K562 (cell line): ENCODE measurements around the gene CSMD2. TPM values are rescaled to one million over a fixed set of nuclear protein-coding genes. Genes with fewer than 3 reads are reported as not detected.

Experiments used
- CBX8 ChIP-seq: fragments of 200-600 bp; sonication (generic); IDR thresholded peaks from 2 replicates; pipeline ENCODE4 v1.6.1; 2012; ENCODE audit warnings: borderline replicate concordance, mixed run types, low read depth, mild to moderate bottlenecking, moderate library complexity, mixed read lengths, low read length, control low read depth, inconsistent platforms; ENCODE audit not compliant: poor library complexity, severe bottlenecking; ENCODE audit errors: extremely low read depth
- EGR1 ChIP-seq: fragments of 450-650 bp; conservative IDR thresholded peaks from 2 replicates; pipeline ENCODE4 v1.6.1; 2017; ENCODE audit warnings: mild to moderate bottlenecking
- FUS ChIP-seq: fragments of 200-400 bp; formaldehyde crosslinking; optimal IDR thresholded peaks from 2 replicates; pipeline ENCODE3; 2017; ENCODE audit warnings: low read depth, low read length
- GATAD2B ChIP-seq: fragments of 450-650 bp; IDR thresholded peaks from 2 replicates; pipeline ENCODE4 v1.6.1; 2017; ENCODE audit warnings: mild to moderate bottlenecking, borderline replicate concordance
- NRF1 ChIP-seq, 2 experiments: fragments of 450-650 bp; IDR thresholded peaks in 1 of 2; conservative IDR thresholded peaks in 1 of 2; 2 replicates each; pipeline ENCODE4 v1.6.1; 2014; ENCODE audit warnings: mild to moderate bottlenecking in 2 of 2
- PHF20 ChIP-seq: fragments of 450-650 bp; IDR thresholded peaks from 2 replicates; pipeline ENCODE4 v1.6.1; 2018; ENCODE audit not compliant: partially characterized antibody
- RB1 ChIP-seq: fragments of 450-650 bp; IDR thresholded peaks from 2 replicates; pipeline ENCODE4 v1.6.1; 2017; ENCODE audit warnings: low read depth, mild to moderate bottlenecking
- RCOR1 ChIP-seq, 2 experiments: IDR thresholded peaks; 2 replicates each; pipeline ENCODE4 v1.6.1; 2012; ENCODE audit warnings: low read depth in 2 of 2, low read length in 2 of 2, borderline replicate concordance in 1 of 2, improper control_type of control experiment in 1 of 2
- REST ChIP-seq, 2 experiments: fragments of 450-650 bp; formaldehyde crosslinking in 1 of 2; IDR thresholded peaks; 2 replicates each; pipeline versions ENCODE4 v1.4.0 to v1.6.1; 2014 to 2020; ENCODE audit warnings: mild to moderate bottlenecking in 2 of 2, borderline replicate concordance in 1 of 2, low read depth in 1 of 2
- SAP30 ChIP-seq: fragments of 200-600 bp; sonication (generic); IDR thresholded peaks from 2 replicates; pipeline ENCODE4 v1.6.1; 2012; ENCODE audit warnings: borderline replicate concordance, low read depth, mild to moderate bottlenecking, moderate library complexity, low read length, control low read depth, inconsistent platforms; ENCODE audit not compliant: insufficient read depth, poor library complexity, severe bottlenecking
- SMAD1 ChIP-seq: fragments of 150-350 bp; IDR thresholded peaks from 2 replicates; pipeline ENCODE4 v1.6.1; 2014; ENCODE audit warnings: low read length, low read depth; ENCODE audit not compliant: partially characterized antibody
- SPI1 ChIP-seq: IDR thresholded peaks from 2 replicates; pipeline ENCODE4 v1.6.1; 2011; ENCODE audit warnings: low read depth, low read length, control low read depth, borderline replicate concordance
- SREBF2 ChIP-seq: sonication (generic); formaldehyde crosslinking; IDR thresholded peaks from 2 replicates; pipeline ENCODE4 v1.4.0; 2020; ENCODE audit warnings: mild to moderate bottlenecking, missing genetic modification reagents
- TAF9B ChIP-seq: fragments of 450-650 bp; IDR thresholded peaks from 2 replicates; pipeline ENCODE4 v1.6.1; 2018; ENCODE audit warnings: mild to moderate bottlenecking; ENCODE audit not compliant: partially characterized antibody
- TFAP4 ChIP-seq: sonication (generic); formaldehyde crosslinking; IDR thresholded peaks from 2 replicates; pipeline ENCODE4 v1.8.0; 2022; ENCODE audit warnings: missing genetic modification reagents, mild to moderate bottlenecking, moderate library complexity, borderline replicate concordance
- THRA ChIP-seq: fragments of 450-650 bp; IDR thresholded peaks from 2 replicates; pipeline ENCODE4 v1.6.1; 2017; ENCODE audit warnings: mild to moderate bottlenecking, moderate library complexity
- ZNF785 ChIP-seq: fragments of 250-450 bp; sonication (Bioruptor Pico); IDR thresholded peaks from 2 replicates; pipeline ENCODE4 v1.4.0; 2020; ENCODE audit warnings: mild to moderate bottlenecking
- polyA plus RNA-seq, 8 experiments: library from polyadenylated mRNA; depleted of rRNA in 4 of 8; stranded (reverse) in 5 of 8; unstranded in 3 of 8; fragments of >200 nt; fragmentation: Nextera tagmentation in 2 of 8; fragmentation: Illumina TruSeq in 1 of 8; extraction: Ambion mirVana in 2 of 8; extraction: Trizol in 1 of 8; gene quantifications; 2 replicates each; pipeline versions ENCODE4 v1.2.1 to v1.2.3, GENCODE V29; 2011 to 2014; ENCODE audit warnings: inconsistent platforms in 1 of 8, missing spikeins in 1 of 8
- total RNA-seq, 7 experiments: library from RNA; depleted of rRNA in 6 of 7; stranded (reverse); fragments of >200 nt in 6 of 7; fragmentation: Illumina TruSeq in 2 of 7; extraction: Trizol in 2 of 7; gene quantifications; 2 replicates each; pipeline versions ENCODE4 v1.2.1 to v1.2.3, GENCODE V29; 2011 to 2021; ENCODE audit warnings: low replicate concordance in 1 of 7

The CSMD2 gene
- total and polyA plus RNA-seq, 9 of the 15 experiments (the other 6 are each of a cell fraction or from before 2014, with no cell fraction given): not detected

- TF ChIP-seq TFAP4 (CRISPR knock-in tag) (no peak), PHF20 (no peak), GATAD2B (no peak), SAP30 (no peak), THRA (peak; percentile 66; the same call in 1 of the 2 replicates), RCOR1 (IDR thresholded peaks at IDR 0.05; ENCODE audit: borderline replicate concordance in 1 of 2, low read depth in 2 of 2, low read length in 2 of 2) (peak in 1 of 2 experiments; percentile 71; a peak in 1 of 4 replicates), REST (IDR thresholded peaks at IDR 0.05; ENCODE audit: borderline replicate concordance) (peak; percentile 65), REST (CRISPR knock-in tag; IDR thresholded peaks at IDR 0.05; ENCODE audit: low read depth) (no peak), TAF9B (no peak), CBX8 (no peak), EGR1 (no peak), RB1 (0 out of 2 replicates have a peak, but pooled peaks have one; percentile 25), FUS (no peak), SREBF2 (CRISPR knock-in tag) (no peak), SMAD1 (no peak), ZNF785 (CRISPR knock-in tag) (no peak), NRF1 (conservative IDR thresholded peaks at IDR 0.05 in 1 of 2, IDR thresholded peaks at IDR 0.05 in 1 of 2) (no peak), SPI1 (no peak)
These were observed 694.5 kb downstream of the CSMD2 start (continued) for GRCh38 chr1:33470495-33471012.
